HG03457 (cell line): ENCODE measurements around the gene GIPC1.

Source experiments
- ATAC-seq: cut with Tn5 transposase; IDR thresholded peaks from one replicate; pipeline ENCODE4 v1.9.1; 2021; ENCODE audit warnings: moderate number of reproducible peaks; ENCODE audit not compliant: unreplicated experiment

Gene GIPC1

GRCh38 chr19:14495672-14496028 is 277 bp downstream of the GIPC1 start:
- no peak for ATAC-seq

- ATAC-seq, result no peak
Observed at GRCh38 chr19:14494910-14495671, 836 bp downstream of the GIPC1 start.

- no peak for ATAC-seq
Observed at GRCh38 chr19:14494411-14494810, 1.5 kb downstream of the GIPC1 start.

GRCh38 chr19:14492756-14493337 is 3.1 kb downstream of the GIPC1 start:
- no peak for ATAC-seq

GRCh38 chr19:14487370-14488125 is 8.4 kb downstream of the GIPC1 start:
- ATAC-seq, result no peak

- no peak for ATAC-seq
Observed at GRCh38 chr19:14482172-14482941, 13.6 kb downstream of the GIPC1 start.

GRCh38 chr19:14480700-14481079 is 15.2 kb downstream of the GIPC1 start:
- no peak for ATAC-seq

GRCh38 chr19:14479975-14480699 is 15.8 kb downstream of the GIPC1 start:
- ATAC-seq, result no peak

- ATAC-seq, result no peak
Observed at GRCh38 chr19:14479309-14479974, 16.5 kb downstream of the GIPC1 start.

GRCh38 chr19:14478113-14478545 is 17.8 kb downstream of the GIPC1 start:
- no peak for ATAC-seq

GRCh38 chr19:14477418-14478112 is 18.4 kb downstream of the GIPC1 start:
- no peak for ATAC-seq

- ATAC-seq, result no peak
Observed at GRCh38 chr19:14476673-14477401, 19.1 kb downstream of the GIPC1 start.

GRCh38 chr19:14476327-14476672 is 19.6 kb downstream of the GIPC1 start:
- ATAC-seq, result no peak

GRCh38 chr19:14475251-14476073 is 20.5 kb downstream of the GIPC1 start, which contains the start of gene PTGER1:
TSS of gene PTGER1 (minus strand) at chr19:14475354. CDS start at chr19:14474320, 1,034 bp downstream.
- no peak for ATAC-seq

GRCh38 chr19:14474827-14475226 is 21.1 kb downstream of the GIPC1 start:
- ATAC-seq, result no peak

GRCh38 chr19:14473978-14474578 is 21.8 kb downstream of the GIPC1 start:
- no peak for ATAC-seq
